Activated T-cell treated with anti-CD3 and anti-CD28 coated beads for 4 hours (primary cell): Measurements from ENCODE around the gene APOA5.
"Not testable (repeated sequence)": the region's sequence is repeated elsewhere in the genome, so short reads cannot be mapped to it uniquely, and the experiment has no call there.

Experiments
- DNase-seq: peaks from one replicate; pipeline ENCODE4 v3.0.0-alpha.2; 2020

Gene APOA5, protein sequence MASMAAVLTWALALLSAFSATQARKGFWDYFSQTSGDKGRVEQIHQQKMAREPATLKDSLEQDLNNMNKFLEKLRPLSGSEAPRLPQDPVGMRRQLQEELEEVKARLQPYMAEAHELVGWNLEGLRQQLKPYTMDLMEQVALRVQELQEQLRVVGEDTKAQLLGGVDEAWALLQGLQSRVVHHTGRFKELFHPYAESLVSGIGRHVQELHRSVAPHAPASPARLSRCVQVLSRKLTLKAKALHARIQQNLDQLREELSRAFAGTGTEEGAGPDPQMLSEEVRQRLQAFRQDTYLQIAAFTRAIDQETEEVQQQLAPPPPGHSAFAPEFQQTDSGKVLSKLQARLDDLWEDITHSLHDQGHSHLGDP

DNA sequence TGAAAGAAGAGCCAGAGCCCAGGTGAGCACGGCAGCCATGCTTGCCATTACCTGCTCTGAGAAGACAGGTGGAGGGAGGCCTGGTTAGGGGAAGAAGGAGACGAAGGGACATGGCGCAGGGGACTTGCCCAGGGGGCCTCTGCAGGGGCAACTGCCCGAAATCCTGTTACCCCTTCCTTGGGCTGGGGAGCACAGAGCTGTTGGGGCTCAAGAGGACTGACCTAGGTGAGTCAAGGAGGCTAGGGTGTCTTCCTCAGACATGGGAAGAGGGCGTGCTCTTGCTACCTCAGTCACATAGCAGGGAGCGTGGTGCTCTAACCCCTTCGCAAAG, at the start of gene APOA5:
Gene APOA5 (minus strand): TSS at position 67 of the 331 bp plus-strand sequence. CDS start 19 bp downstream, at position 48.
- no peak for DNase-seq

DNA sequence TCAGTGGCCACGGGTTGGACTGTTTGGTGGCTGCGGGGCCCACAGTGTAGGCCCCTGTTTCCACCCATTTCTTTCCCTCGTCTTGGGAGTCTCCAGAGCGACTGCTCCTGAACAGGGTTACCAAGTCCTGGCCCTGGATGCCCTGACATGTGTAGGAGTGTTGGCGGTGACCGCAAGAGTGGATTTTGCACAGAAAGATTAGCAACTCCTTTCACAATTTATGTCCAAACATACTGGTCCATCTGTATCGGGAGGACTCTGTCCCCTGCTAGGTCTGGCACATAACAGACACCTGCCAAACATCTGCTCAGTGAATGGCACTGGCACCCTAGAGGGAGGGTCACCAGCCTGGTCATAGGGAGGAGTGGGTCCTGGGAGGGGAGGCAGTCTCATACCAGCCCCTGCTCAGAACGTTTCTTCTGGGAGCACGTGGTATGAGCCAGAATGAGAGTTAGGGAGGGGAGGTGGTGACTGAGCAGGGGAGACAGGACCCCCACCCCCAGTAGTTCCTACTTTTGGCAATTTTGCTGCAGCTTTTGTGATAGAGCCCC, 49.1 kb upstream of the APOA5 start:
- no peak for DNase-seq

DNA sequence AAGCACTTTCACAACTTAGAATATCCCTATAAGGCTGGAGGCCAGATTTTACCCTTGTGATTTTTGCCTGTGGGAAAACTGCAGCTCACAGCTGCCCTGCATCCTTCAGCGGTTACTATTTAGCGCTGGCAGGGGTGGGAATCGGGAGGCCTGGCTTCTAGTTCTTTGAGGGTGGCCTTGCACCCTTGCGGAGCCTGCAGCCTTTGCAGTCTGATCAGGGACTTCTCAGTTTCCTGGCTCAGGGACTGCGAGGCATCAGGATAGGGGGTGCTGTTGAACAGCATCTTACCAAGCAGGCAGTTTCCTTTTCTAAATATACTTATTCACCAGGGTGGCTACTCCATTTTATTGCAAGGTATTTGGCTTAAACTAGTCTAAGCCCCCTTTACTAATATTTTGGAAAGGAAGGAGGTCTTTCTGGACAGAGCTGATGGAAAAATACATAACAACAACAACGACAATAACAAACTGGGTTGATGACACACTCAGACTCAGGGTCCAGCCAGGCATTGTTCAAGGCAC, 48.6 kb upstream of the APOA5 start:
- no peak for DNase-seq

DNA sequence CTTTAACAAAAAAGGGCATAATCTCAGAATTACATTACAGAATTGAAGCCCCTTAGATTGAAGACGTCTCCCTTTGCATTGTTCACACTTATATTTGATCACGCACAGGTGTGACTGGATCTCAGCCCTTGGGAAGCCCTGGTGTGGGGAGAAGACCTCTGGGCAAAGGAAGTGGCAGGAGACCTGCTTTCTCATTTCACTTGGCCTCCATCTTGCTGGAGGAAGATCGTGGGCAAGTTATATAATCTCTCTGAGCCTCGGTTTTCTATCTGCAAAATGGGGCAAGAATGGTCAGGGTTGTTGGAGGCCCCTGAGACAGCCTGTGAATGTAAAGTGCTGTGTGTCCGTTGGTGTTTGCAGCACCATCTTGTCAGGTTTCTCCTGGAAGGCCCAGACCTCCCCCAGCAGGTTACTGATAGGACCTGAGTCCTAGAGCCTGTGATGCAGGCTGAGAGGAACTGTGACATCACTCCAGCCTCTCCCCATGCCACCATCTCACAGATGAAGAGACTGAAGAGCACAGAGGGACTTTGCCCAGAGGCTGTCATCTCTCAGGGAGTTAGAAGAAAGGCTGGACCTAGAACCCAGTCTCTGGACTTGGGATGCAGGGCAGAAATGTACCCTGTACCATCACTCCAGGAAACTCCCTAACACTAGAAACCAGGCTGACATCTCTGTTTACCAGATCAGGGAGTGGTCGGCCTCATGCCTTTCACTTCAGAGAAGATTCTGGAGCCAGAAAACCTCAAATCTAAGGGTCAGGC, 46.8 kb upstream of the APOA5 start:
- DNase-seq = no peak

DNA sequence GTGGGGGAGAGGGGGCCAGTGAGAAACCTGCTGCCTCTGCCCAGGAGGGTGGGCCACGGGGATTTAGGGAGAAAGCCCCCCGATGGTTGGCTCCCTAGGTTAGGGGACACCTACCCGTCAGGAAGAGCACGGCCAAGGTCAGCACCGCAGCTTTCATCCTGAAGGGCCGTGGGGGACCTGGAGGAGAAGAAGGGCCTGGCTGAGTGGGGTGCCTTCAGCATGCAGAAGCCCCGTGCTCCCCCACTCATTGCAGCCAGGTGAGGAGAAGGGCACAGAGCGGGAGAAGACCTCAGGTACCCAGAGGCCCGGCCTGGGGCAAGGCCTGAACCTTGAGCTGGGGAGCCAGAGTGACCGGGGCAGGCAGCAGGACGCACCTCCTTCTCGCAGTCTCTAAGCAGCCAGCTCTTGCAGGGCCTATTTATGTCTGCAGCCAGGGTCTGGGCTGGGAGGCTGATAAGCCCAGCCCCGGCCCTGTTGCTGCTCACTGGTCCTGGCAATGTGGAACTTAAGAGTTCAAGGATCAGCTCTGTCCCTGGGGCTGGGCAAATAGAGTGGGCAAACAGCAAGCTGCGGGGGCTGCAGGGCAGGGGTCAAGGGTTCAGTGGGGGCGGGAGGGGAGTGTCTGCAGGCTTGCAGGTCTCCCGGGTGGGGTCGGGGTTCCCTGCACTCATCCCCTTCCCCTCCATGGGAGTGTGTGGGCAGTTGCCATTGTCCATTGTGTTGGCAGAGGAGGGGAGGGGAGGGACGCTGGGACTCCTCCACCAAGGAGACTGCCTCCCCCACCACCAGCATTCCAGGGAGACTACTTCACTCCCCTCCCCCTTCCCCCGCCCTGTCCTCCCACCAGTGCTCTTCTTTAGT, 45.8 kb upstream of the APOA5 start, which contains the start of gene APOA1:
Gene APOA1 (minus strand): TSS at position 392 of the 861 bp plus-strand sequence. CDS start 235 bp downstream, at position 157.
- DNase-seq = no peak

DNA sequence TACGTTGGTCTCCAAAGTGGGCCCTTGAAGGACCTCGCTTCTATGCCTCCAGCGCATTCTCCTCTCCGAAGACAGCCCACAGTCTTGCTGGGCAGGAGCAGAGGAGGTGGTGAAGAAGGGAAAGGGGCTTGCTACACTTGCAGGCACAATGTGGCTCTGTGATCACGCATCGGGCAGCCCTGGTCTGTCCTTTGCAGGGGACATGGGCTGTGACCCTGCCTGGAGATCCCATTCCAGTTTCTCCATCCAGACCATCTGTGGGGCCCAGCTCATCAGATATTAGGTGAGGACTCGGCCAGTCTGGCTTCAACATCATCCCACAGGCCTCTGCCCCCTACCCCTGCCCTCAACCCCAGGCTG, 44.9 kb upstream of the APOA5 start:
- DNase-seq = no peak

DNA sequence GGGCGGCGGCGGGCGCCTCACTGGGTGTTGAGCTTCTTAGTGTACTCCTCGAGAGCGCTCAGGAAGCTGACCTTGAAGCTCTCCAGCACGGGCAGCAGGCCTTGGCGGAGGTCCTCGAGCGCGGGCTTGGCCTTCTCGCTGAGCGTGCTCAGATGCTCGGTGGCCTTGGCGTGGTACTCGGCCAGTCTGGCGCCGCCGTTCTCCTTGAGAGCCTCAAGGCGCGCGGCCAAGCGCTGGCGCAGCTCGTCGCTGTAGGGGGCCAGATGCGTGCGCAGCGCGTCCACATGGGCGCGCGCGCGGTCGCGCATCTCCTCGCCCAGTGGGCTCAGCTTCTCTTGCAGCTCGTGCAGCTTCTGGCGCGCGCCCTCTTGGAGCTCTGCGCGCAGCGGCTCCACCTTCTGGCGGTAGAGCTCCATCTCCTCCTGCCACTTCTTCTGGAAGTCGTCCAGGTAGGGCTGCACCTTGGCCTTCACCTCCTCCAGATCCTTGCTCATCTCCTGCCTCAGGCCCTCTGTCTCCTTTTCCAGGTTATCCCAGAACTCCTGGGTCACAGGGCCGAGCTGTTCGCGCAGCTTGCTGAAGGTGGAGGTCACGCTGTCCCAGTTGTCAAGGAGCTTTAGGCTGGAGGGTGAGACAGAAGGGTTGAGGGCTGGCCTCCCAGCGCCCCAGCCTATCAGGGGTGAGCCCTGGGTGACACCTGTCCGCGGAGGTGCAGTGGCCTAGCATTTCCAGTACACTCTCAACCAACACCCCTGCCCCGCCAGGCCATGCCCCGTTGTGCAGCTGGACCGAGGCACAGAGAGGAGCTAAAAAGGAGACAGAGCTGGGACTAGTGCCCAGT, 44.3 kb upstream of the APOA5 start:
- DNase-seq = peak; percentile 51

DNA sequence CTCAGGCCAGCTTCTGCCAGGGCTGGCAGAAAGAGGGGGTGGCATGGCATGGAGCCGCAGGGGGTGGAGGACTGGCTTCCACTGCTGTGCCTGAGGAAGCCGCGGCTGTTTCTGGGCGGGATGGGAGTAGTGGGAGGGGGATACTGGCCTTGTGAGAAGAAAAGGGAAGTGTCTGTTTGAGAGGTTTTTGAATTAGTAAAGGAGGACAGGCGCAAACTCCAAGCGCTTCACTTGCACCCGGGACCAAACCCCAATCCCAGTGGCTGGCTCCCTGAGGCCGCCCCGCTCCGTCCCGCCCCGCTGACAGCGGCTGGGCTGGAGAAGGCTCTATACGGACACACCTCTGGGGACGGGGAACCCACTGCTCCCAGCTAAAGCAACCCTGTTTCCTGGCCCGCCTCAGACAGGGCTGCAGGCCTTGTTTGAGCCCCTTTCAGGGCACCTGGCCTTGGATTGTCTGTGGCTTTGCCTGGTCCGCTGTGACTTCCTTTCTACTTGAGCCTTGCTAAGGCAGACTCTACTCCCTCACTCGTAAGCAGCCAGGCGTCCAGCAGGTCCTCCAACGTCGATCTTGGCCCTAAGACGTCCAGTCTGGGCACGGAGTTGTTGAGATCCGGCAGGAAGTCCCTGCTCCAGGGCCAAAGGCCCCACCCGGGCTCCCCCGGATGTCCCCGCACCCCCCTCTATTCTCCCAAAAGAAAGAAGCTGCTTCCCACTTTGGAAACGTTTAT, 43.5 kb upstream of the APOA5 start:
- DNase-seq = no peak

DNA sequence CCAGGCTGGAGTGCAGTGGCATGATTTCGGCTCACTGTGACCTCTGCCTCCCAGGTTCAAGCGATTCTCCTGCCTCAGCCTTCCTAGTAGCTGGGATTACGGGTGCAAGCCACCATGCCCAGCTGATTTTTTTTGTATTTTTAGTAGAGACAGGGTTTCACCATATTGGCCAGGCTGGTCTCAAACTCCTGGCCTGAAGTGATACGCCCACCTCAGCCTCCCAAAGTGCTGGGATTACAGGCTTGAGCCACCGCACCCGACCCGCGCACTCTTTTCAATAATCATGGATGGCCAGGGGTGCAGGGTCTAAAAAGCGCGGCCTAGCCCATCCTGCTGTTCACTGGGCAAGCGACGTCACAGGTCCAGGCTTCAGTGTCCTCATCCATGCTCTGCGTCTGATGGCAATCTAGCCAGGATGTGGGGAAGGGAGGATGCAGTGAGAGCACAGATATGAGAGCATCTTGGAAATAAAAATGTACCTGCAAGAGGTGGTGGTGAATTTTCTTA, 42.9 kb upstream of the APOA5 start:
- DNase-seq = not testable (repeated sequence)

DNA sequence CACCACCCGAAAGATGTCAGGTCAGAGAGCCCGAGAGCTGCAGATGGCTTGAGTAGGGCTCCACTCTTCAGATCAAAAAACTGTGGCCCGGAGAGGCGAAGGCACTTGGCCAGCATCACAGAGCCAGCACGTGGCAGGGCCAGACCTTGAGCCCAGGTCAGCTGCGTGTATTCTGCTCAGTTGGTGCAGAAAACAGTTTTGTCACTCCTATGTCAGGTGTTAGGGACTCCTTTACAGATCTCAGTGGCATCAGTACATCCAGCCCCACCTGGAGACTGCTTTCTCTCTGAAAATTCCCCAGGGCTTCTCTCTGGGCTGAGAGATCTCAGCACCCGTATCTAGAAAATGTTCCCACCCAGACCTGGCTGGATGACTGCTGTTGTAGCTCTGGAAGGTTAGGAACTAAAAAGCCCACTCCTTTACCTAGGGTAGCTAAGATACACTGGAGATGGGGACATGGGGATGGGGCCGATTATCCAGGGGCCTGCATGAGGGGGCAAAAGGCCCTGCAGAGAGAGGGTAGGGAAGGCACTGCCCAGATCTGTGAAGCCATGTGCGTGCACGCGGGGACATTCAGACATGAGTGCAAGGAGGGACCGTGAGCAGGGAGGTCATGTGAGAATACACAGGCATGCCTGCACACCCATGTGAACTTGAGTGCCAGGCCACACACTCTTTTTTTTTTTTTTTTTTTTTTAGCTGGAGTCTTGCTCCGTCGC, 42.3 kb upstream of the APOA5 start:
- DNase-seq = no peak

DNA sequence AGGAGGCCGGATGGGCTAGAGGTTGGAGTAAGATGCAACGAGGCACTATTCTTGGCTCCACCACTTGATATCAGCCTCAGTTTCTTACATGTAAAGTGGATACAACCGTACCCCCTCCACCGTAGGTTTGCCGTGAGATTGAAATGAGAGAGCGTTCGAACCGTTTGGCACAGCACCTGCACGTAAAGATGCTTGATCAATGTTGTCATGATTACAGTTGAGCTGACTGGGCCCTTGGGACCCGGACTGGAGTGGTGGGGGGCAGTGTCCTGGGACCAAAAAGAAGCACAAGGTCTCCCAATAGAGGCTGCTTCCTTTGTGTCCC, 41.8 kb upstream of the APOA5 start:
- DNase-seq = no peak

DNA sequence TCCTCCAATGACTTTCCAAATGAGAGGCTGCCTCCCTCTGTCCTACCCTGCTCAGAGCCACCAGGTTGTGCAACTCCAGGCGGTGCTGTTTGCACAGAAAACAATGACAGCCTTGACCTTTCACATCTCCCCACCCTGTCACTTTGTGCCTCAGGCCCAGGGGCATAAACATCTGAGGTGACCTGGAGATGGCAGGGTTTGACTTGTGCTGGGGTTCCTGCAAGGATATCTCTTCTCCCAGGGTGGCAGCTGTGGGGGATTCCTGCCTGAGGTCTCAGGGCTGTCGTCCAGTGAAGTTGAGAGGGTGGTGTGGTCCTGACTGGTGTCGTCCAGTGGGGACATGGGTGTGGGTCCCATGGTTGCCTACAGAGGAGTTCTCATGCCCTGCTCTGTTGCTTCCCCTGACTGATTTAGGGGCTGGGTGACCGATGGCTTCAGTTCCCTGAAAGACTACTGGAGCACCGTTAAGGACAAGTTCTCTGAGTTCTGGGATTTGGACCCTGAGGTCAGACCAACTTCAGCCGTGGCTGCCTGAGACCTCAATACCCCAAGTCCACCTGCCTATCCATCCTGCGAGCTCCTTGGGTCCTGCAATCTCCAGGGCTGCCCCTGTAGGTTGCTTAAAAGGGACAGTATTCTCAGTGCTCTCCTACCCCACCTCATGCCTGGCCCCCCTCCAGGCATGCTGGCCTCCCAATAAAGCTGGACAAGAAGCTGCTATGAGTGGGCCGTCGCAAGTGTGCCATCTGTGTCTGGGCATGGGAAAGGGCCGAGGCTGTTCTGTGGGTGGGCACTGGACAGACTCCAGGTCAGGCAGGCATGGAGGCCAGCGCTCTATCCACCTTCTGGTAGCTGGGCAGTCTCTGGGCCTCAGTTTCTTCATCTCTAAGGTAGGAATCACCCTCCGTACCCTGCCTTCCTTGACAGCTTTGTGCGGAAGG, 40.9 kb upstream of the APOA5 start:
- DNase-seq = no peak

DNA sequence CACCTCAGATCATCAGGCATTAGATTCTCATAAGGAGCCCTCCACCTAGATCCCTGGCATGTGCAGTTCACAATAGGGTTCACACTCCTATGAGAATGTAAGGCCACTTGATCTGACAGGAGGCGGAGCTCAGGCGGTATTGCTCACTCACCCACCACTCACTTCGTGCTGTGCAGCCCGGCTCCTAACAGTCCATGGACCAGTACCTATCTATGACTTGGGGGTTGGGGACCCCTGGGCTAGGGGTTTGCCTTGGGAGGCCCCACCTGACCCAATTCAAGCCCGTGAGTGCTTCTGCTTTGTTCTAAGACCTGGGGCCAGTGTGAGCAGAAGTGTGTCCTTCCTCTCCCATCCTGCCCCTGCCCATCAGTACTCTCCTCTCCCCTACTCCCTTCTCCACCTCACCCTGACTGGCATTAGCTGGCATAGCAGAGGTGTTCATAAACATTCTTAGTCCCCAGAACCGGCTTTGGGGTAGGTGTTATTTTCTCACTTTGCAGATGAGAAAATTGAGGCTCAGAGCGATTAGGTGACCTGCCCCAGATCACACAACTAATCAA, 40.2 kb upstream of the APOA5 start:
- DNase-seq = no peak

DNA sequence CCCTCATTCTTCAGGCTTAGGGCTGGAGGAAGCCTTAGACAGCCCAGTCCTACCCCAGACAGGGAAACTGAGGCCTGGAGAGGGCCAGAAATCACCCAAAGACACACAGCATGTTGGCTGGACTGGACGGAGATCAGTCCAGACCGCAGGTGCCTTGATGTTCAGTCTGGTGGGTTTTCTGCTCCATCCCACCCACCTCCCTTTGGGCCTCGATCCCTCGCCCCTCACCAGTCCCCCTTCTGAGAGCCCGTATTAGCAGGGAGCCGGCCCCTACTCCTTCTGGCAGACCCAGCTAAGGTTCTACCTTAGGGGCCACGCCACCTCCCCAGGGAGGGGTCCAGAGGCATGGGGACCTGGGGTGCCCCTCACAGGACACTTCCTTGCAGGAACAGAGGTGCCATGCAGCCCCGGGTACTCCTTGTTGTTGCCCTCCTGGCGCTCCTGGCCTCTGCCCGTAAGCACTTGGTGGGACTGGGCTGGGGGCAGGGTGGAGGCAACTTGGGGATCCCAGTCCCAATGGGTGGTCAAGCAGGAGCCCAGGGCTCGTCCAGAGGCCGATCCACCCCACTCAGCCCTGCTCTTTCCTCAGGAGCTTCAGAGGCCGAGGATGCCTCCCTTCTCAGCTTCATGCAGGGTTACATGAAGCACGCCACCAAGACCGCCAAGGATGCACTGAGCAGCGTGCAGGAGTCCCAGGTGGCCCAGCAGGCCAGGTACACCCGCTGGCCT, 38.7 kb upstream of the APOA5 start:
- DNase-seq = no peak

DNA sequence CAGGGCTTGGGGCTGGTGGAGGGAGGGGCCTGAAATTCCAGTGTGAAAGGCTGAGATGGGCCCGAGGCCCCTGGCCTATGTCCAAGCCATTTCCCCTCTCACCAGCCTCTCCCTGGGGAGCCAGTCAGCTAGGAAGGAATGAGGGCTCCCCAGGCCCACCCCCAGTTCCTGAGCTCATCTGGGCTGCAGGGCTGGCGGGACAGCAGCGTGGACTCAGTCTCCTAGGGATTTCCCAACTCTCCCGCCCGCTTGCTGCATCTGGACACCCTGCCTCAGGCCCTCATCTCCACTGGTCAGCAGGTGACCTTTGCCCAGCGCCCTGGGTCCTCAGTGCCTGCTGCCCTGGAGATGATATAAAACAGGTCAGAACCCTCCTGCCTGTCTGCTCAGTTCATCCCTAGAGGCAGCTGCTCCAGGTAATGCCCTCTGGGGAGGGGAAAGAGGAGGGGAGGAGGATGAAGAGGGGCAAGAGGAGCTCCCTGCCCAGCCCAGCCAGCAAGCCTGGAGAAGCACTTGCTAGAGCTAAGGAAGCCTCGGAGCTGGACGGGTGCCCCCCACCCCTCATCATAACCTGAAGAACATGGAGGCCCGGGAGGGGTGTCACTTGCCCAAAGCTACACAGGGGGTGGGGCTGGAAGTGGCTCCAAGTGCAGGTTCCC, 38.0 kb upstream of the APOA5 start, which contains the start of gene APOC3:
Gene APOC3 (plus strand): TSS at position 383 of the 659 bp plus-strand sequence. CDS start 676 bp downstream, outside the sequence.
- DNase-seq = no peak

DNA sequence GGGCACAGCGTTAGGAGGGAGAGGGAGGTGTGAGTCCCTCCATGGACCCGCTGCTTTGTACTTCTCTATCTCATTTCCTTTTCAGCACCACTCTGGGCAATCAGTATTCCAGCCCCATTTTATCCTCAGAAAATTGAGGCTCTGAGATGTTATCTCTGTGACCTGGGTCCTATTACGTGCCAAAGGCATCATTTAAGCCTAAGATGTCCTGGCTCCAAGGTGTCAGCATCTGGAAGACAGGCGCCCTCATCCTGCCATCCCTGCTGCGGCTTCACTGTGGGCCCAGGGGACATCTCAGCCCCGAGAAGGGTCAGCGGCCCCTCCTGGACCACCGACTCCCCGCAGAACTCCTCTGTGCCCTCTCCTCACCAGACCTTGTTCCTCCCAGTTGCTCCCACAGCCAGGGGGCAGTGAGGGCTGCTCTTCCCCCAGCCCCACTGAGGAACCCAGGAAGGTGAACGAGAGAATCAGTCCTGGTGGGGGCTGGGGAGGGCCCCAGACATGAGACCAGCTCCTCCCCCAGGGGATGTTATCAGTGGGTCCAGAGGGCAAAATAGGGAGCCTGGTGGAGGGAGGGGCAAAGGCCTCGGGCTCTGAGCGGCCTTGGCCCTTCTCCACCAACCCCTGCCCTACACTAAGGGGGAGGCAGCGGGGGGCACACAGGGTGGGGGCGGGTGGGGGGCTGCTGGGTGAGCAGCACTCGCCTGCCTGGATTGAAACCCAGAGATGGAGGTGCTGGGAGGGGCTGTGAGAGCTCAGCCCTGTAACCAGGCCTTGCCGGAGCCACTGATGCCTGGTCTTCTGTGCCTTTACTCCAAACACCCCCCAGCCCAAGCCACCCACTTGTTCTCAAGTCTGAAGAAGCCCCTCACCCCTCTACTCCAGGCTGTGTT, 37.2 kb upstream of the APOA5 start:
- DNase-seq = no peak
